Measurements from ENCODE around the gene CNDP1. TPM values are rescaled to one million over a fixed set of nuclear protein-coding genes. Genes with fewer than 3 reads are reported as not detected.

The CNDP1 gene
- total RNA-seq, 6 experiments from 2014 or later: not detected

- Mint-ChIP-seq H3K4me3 (no peak overlapping the region), H3K27ac (no peak overlapping the region), H3K9me3 (no peaks in the 10 kb centered on the region), H3K27me3 (ENCODE audit: insufficient read depth) (peaks cover 32% of the 10 kb centered on the region), H3K36me3 (ENCODE audit: low read depth) (no peaks in the 10 kb centered on the region), H3K4me1 (ENCODE audit: low read depth) (no peaks in the 10 kb centered on the region)
- TF ChIP-seq, protein P1, sequence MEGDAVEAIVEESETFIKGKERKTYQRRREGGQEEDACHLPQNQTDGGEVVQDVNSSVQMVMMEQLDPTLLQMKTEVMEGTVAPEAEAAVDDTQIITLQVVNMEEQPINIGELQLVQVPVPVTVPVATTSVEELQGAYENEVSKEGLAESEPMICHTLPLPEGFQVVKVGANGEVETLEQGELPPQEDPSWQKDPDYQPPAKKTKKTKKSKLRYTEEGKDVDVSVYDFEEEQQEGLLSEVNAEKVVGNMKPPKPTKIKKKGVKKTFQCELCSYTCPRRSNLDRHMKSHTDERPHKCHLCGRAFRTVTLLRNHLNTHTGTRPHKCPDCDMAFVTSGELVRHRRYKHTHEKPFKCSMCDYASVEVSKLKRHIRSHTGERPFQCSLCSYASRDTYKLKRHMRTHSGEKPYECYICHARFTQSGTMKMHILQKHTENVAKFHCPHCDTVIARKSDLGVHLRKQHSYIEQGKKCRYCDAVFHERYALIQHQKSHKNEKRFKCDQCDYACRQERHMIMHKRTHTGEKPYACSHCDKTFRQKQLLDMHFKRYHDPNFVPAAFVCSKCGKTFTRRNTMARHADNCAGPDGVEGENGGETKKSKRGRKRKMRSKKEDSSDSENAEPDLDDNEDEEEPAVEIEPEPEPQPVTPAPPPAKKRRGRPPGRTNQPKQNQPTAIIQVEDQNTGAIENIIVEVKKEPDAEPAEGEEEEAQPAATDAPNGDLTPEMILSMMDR (IDR thresholded peaks at IDR 0.05): no peak
- DNase-seq: no peak
These were observed 815 bp downstream of the CNDP1 start for GRCh38 chr18:74534981-74535649.

DNA sequence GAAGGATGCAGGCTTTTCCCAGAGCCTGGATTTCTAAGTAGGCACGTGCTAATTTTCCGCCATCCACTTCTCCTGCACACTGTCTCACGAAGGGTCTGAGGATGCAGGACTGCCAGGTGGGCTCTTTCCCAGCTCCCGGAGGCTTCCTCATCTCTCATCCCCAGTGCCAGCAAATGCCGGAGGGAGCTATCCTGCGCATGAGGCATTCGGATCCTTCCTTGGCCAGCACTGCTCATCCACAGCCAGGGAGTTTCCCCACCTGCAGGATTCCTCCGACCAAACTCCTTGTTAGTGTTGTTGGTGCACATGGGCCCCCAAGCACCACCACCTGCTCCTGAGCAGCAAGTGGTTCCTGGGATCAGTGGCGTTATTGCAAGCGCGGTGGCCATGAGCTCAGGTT lies 5.0 kb downstream of the CNDP1 start:
- no peaks in the 10 kb centered on the region for H3K4me1 Mint-ChIP-seq (ENCODE audit: low read depth)
- DNase-seq: no peak
- H3K36me3 Mint-ChIP-seq (ENCODE audit: low read depth): no peaks in the 10 kb centered on the region
- TF ChIP-seq, protein P1 (IDR thresholded peaks at IDR 0.05): no peak
- peaks cover 19% of the 10 kb centered on the region; the same call in 1 of the 2 replicates for H3K27me3 Mint-ChIP-seq (ENCODE audit: insufficient read depth)
- no peak overlapping the region for H3K27ac Mint-ChIP-seq
- H3K4me3 Mint-ChIP-seq: no peak overlapping the region
- no peaks in the 10 kb centered on the region for H3K9me3 Mint-ChIP-seq

DNA sequence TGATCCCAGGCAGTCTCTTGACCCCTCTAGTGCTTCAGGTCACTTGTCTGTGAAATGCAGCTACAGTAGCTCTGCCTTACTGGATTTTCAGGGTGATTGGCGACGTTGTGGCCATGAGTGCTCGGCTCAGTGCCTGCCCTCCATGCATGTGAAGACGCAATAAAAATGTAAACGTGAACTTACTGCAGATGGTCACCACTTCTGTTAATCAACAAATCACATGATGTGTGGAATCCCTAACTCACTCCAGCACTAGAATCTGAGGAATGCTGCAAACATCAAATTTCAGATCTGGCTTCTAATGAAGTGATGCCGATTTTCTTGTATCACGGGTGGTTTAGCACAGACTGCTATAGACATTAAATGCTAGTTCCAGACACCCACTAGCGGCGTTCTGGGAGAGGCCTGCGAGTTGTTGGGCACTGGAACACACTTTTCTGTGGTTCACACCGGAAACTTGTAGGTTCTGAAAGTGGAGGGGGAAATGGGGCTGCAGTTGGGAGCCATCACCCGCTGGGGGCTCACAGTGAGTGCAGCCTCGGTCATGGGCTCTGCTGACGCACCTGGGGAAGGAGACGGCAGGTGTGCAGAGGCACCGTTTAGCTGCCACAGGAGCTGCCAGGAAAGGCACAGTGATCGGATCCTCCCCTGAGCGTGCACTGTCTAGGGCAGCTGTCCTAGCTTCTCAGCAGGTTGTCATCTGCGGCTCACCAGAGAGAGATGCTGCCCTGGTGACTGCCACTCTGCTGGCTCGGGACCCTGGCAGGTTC lies 6.5 kb downstream of the CNDP1 start:
- Mint-ChIP-seq H3K4me1 (ENCODE audit: low read depth) (no peaks in the 10 kb centered on the region), H3K27me3 (ENCODE audit: insufficient read depth) (peaks cover 11% of the 10 kb centered on the region; the same call in 1 of the 2 replicates), H3K27ac (no peak overlapping the region), H3K36me3 (ENCODE audit: low read depth) (no peaks in the 10 kb centered on the region), H3K4me3 (no peak overlapping the region), H3K9me3 (no peaks in the 10 kb centered on the region)
- no peak for DNase-seq
- TF ChIP-seq, protein P1 (IDR thresholded peaks at IDR 0.05): no peak

DNA sequence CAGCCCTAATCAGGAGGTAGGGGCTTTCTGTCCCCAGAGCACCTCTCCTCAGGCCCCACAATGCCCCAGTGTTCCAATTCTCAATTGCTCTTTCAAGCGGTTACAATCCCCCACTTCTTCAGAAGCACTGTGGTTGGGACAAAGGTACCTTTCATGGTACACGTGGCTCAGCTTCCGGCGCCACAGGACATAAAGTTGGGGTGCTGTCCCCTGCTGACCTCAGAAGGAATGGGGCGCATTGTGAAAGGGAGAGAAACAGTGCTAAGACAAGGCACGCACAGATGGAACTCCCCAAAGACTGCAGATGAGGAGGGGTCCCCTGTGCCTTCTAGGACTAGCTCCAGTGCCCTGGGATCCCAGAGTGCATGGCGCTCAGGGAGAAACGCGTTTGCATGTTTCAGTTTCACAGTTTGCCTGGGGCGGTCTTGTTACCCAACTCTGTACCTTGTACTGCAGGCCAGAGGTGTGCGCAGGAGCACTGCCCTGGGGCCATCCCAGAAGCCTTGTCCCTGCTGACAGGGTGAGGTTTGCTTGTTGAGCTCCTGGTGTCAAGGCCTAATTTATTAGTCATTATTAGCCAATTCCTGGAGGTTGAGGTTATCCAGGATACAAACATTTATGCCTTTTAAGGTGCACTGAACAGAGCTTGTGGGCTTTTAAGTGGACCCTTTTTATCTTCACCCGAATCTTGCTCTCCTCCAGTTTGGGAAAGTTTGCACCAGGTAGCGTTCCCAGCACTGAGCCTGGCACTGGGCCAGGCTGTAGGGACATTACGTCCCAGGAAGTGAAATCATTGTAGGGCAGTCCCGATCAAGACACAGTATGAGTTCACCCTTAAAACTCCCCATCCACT lies 7.6 kb downstream of the CNDP1 start:
- TF ChIP-seq, protein P1 (IDR thresholded peaks at IDR 0.05): no peak
- H3K27ac Mint-ChIP-seq: no peak overlapping the region
- H3K4me1 Mint-ChIP-seq (ENCODE audit: low read depth): peaks cover 7% of the 10 kb centered on the region

GRCh38 chr18:74544898-74545297 lies 10.6 kb downstream of the CNDP1 start:
- no peak overlapping the region for H3K27ac Mint-ChIP-seq
- peaks cover 19% of the 10 kb centered on the region for H3K9me3 Mint-ChIP-seq
- no peak overlapping the region for H3K4me3 Mint-ChIP-seq
- peaks cover 14% of the 10 kb centered on the region for H3K4me1 Mint-ChIP-seq (ENCODE audit: low read depth)
- DNase-seq: no peak
- H3K36me3 Mint-ChIP-seq (ENCODE audit: low read depth): peaks cover 16% of the 10 kb centered on the region
- TF ChIP-seq, protein P1 (IDR thresholded peaks at IDR 0.05): no peak
- peaks cover 10% of the 10 kb centered on the region for H3K27me3 Mint-ChIP-seq (ENCODE audit: insufficient read depth)

More for the DNA sequence above, 7.6 kb downstream of the CNDP1 start:
- DNase-seq: no peak
- Mint-ChIP-seq H3K9me3 (no peaks in the 10 kb centered on the region), H3K27me3 (ENCODE audit: insufficient read depth) (peaks cover 11% of the 10 kb centered on the region), H3K36me3 (ENCODE audit: low read depth) (no peaks in the 10 kb centered on the region), H3K4me3 (no peak overlapping the region)

All from HFFc6 (cell line).